NCI-H2196 (cell line): ENCODE results near the gene SHBG.

Experiments used
- DNase-seq: peaks from one replicate; lab custom pipeline; 2025; ENCODE audit not compliant: unreplicated experiment; lab: John Stamatoyannopoulos, UW

The SHBG gene

GRCh38 chr17:7646457-7646856 lies 16.5 kb downstream of the SHBG start:
- no peak for DNase-seq

GRCh38 chr17:7647018-7647417 lies 17.1 kb downstream of the SHBG start:
- DNase-seq = no peak

- DNase-seq = peak; percentile 60
Observed at GRCh38 chr17:7650509-7651096, 20.7 kb downstream of the SHBG start, which contains the start of gene ATP1B2. ATP1B2 (plus strand) TSS chr17:7650926; CDS start chr17:7651519, 593 bp downstream.

GRCh38 chr17:7651097-7651664 lies 21.2 kb downstream of the SHBG start:
- DNase-seq = no peak

GRCh38 chr17:7651665-7652387 lies 21.9 kb downstream of the SHBG start:
- no peak for DNase-seq

DNA sequence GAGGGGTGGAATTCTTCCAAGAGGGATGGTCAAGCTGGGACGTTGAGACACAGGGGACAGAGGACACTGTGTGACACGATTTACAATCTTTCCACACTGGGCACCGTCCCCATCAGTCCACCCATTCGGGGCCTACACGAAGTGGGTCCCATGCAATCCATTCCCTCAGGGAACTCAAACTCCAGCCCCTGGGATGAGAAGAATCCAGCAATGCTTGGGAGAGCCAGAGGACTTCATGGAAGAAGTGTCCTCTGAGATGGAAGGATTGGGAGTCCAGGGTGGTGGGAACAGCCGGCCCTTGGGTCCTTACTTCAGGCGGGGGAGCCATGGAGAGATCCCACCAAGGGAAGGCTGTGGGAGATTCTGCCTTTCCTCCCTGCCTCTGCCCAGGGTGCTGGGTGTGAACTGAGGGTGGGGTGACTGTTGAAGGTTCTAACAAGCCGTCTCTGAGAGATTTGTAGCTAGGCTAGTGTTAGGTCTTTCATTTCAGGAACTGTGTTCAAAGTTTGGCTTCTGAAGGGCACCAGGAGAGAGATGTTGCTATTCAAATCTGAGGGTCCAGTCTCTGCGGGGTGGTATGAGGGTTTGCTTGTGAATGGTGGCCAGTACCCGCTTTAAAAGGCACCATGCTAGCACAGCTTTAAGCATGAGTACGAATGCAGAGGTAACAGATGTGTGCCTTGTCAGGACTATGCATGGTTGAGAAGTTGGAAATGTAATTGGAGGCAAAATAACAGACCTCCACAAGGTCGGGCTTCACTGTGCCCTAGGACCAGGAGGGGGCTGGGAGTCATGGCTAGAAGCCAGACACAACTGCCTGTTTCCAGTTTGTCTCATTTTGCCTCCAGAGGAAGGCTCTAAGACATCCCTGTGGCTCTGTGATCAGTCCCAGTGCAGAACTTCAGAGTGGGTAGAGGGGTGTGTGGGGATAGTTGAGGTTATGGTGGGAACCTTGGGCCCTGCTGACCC lies 22.7 kb downstream of the SHBG start:
- no peak for DNase-seq

DNA sequence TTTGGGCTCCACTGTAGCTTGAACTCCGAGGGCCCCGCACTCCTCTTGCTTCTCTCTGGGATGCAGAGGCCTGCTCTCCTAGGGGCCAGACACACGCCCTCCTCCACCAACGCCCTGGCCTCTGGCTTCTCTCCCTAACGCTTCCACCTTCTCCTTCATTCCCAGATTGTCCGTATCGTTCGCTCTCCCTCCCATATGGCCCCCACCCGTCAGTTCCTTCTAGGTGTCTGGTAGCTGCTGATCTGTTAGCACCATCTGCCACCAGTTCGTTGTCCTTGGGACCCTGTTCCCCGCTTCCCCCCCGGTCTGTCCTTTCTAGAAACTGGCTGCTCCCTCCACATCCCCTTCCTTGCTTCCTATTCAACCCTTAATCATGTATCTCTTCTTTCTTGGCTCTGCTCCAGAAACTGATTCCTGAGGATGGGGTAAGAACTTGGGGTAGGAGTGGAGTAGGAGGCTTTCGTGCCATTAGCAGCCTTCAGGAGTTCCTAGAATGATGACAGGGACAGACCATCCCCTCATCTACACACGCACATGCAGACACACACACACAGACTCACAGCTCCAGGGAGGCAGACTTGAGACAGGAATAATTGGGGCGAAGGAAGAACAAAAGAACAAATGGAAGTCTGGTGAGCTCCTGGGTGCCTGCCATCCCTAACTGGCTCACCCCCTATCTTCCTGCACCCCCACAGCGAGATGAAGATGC lies 25.1 kb downstream of the SHBG start:
- DNase-seq = no peak

DNA sequence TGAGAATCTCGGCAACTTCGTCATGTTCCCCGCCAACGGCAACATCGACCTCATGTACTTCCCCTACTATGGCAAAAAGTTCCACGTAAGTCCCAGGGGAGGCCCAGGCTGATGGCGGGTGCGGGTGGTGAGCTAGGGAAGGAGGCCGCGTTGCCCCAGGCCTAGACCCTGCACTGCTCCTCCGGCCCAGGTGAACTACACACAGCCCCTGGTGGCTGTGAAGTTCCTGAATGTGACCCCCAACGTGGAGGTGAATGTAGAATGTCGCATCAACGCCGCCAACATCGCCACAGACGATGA lies 25.6 kb downstream of the SHBG start:
- no peak for DNase-seq

- DNase-seq = no peak
Observed at GRCh38 chr17:7656958-7657609, 27.1 kb downstream of the SHBG start.

- no peak for DNase-seq
Observed at GRCh38 chr17:7667656-7668406, 37.9 kb downstream of the SHBG start.

DNA sequence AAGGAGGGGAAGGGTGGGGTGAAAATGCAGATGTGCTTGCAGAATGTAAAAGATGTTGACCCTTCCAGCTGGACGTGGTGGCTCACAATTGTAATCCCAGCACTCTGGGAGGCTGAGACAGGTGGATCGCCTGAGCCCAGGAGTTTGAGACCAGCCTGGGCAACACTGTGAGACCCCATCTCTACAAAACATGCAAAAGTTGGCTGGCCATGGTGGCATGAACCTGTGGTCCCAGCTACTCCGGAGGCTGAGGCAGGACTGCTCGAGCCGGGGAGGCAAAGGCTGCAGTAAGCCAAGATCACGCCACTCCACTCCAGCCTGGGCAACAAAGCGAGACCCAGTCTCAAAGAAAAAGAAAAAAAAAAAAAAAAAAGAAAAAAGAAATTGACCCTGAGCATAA lies 38.5 kb downstream of the SHBG start:
- DNase-seq = no peak

DNA sequence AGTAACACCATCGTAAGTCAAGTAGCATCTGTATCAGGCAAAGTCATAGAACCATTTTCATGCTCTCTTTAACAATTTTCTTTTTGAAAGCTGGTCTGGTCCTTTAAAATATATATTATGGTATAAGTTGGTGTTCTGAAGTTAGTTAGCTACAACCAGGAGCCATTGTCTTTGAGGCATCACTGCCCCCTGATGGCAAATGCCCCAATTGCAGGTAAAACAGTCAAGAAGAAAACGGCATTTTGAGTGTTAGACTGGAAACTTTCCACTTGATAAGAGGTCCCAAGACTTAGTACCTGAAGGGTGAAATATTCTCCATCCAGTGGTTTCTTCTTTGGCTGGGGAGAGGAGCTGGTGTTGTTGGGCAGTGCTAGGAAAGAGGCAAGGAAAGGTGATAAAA lies 43.3 kb downstream of the SHBG start:
- DNase-seq = no peak

GRCh38 chr17:7674934-7675333 lies 45.0 kb downstream of the SHBG start:
- DNase-seq = no peak

DNA sequence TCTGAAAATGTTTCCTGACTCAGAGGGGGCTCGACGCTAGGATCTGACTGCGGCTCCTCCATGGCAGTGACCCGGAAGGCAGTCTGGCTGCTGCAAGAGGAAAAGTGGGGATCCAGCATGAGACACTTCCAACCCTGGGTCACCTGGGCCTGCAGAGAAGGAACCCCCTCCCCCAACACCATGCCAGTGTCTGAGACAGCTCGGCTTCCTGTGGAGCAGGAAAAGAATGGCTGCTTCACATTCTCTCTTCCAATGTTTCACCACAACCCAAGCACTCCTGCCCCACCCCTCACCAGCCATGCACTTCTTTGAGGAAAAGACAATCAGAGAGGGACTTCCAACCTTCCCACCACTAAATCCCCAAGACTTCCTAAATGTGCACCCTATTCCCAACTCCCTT lies 46.6 kb downstream of the SHBG start:
- no peak for DNase-seq

DNA sequence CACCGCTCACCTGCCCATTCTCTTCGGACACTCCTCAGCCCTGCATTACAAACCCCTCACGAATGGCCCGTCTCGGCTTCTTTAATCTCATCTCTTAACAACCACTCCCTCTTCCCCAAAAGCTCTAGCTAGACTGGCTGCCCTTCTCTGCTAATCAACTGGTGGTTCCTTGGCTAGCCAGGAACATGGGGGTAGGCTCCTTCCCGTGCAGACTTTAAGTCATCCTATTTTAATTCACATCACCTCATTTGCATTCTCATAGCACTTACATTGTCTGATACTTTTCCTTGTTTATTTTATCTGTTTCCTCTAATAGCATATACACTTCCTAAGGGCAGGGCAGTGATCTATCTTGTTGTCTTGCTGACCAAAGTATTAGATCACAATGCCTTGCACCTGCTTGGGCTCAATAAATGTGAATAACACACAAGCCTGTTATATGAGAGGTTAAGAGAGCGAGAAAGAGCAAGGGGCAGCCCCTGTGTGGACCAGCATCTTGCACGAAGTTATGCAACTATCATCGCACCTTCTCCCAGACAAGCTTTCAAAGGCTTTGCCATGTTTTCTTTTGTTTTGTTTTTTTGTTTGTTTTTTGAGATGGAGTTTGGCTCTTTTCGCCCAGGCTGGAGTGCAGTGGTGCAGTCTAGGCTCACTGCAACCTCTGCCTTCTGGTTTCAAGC lies 47.6 kb downstream of the SHBG start:
- no peak for DNase-seq
